A549 (cell line): ENCODE results near the gene SMPD1.

Experiments
- BHLHE40 ChIP-seq: IDR thresholded peaks from 2 replicates; pipeline ENCODE4 v1.6.1; 2012; ENCODE audit warnings: low read depth, low read length, inconsistent platforms
- CTCF ChIP-seq: fragments of >200 bp; sonication (Bioruptor Twin); formaldehyde crosslinking; IDR thresholded peaks from 3 replicates; pipeline ENCODE4 v1.5.1; 2016
- EP300 ChIP-seq, 2 experiments: fragments of >200 bp; sonication (Bioruptor Twin); formaldehyde crosslinking; IDR thresholded peaks; 2 replicates in 1 of 2; 3 replicates in 1 of 2; pipeline ENCODE4 v1.6.1; 2016 to 2017
- NR3C1 ChIP-seq: fragments of >200 bp; sonication (Bioruptor Twin); formaldehyde crosslinking; IDR thresholded peaks from 3 replicates; pipeline ENCODE4 v1.6.1; 2017
- POLR2A ChIP-seq: IDR thresholded peaks from 2 replicates; pipeline ENCODE4 v1.6.1; 2012; ENCODE audit warnings: mild to moderate bottlenecking, low read length
- RCOR1 ChIP-seq: fragments of 150-350 bp; IDR thresholded peaks from 2 replicates; pipeline ENCODE4 v1.6.1; 2014; ENCODE audit warnings: antibody characterized with exemption, low read length, low read depth

- TF ChIP-seq POLR2A (no peak), CTCF (no peak), BHLHE40 (no peak), NR3C1 (no peak), EP300 (IDR thresholded peaks at IDR 0.05) (no peak), RCOR1 (no peak)
Measured at GRCh38 chr11:6354651-6355485, 35.4 kb upstream of the SMPD1 start.
